Small intestine (tissue), 7 donors: ENCODE data around the gene PPP1R12C. TPM values are rescaled to one million over a fixed set of nuclear protein-coding genes. Genes with fewer than 3 reads are reported as not detected.

ENCODE experiments used
- DNase-seq, 2 donors: peaks; one replicate each; pipeline versions ENCODE4 v3.0.0 to v3.0.0-alpha.2; 2013
- FAIRE-seq: peaks from 2 replicates; lab custom pipeline; 2012; peaks lifted over from hg19 to GRCh38; lab: Jason Lieb, UNC
- H3K27ac ChIP-seq, 3 donors: one replicate each; pipeline ENCODE4 v1.5.1; 2013; ENCODE audit warnings: low read length in 2 of 3, mild to moderate bottlenecking in 2 of 3, control low read depth in 1 of 3, inconsistent platforms in 1 of 3, low read depth in 1 of 3, moderate library complexity in 1 of 3
- H3K27me3 ChIP-seq, 3 donors: one replicate each; pipeline ENCODE4 v1.6.1; 2013; ENCODE audit warnings: low read length in 3 of 3, inconsistent platforms in 1 of 3; ENCODE audit not compliant: control insufficient read depth in 3 of 3, insufficient read depth in 3 of 3
- H3K36me3 ChIP-seq, 3 donors: one replicate each; pipeline ENCODE4 v1.6.1; 2013; ENCODE audit warnings: low read length in 3 of 3, inconsistent platforms in 1 of 3, low read depth in 1 of 3, mild to moderate bottlenecking in 1 of 3, moderate library complexity in 1 of 3; ENCODE audit not compliant: control insufficient read depth in 3 of 3, insufficient read depth in 2 of 3
- H3K4me1 ChIP-seq, 3 donors: one replicate each; pipeline ENCODE4 v1.6.1; 2013; ENCODE audit warnings: low read length in 2 of 3, inconsistent platforms in 1 of 3, low read depth in 1 of 3, mild to moderate bottlenecking in 1 of 3, moderate library complexity in 1 of 3; ENCODE audit not compliant: control insufficient read depth in 3 of 3, insufficient read depth in 2 of 3
- H3K4me3 ChIP-seq, 3 donors: one replicate each; pipeline ENCODE4 v1.5.1; 2013; ENCODE audit warnings: low read length in 3 of 3, control low read depth in 1 of 3, inconsistent platforms in 1 of 3, low read depth in 1 of 3, mild to moderate bottlenecking in 1 of 3, moderate library complexity in 1 of 3
- H3K9me3 ChIP-seq, 2 donors: one replicate each; pipeline ENCODE4 v1.6.1; 2013; ENCODE audit warnings: low read depth in 1 of 2, low read length in 1 of 2; ENCODE audit not compliant: control insufficient read depth in 2 of 2, insufficient read depth in 1 of 2
- WGBS, 3 donors: extraction: QIAGEN DNeasy Blood & Tissue Kit; methylation state at CpG; one replicate each; pipeline ENCODE4 v1.1.7; 2013; 5-methylcytosine and 5-hydroxymethylcytosine counted together
- polyA plus RNA-seq, 4 donors: library from polyadenylated mRNA; stranded (reverse) in 3 of 4; unstranded in 1 of 4; fragments of 200-250 nt in 3 of 4; fragments of 120-200 nt in 1 of 4; gene quantifications; one replicate each; pipeline versions ENCODE4 v1.2.1 to v1.2.3, GENCODE V29; 2013
- donor health status: healthy with polysubstance abuse.
- donor health status: control.
- donor health status: control.
- donor health status: Bipolar disorder and iron deficiency.
- donor health status: healthy.

Gene PPP1R12C
- polyA plus RNA-seq, 4 donors, result 68.3 to 192 (median 132) TPM

- Histone ChIP-seq H3K27ac (no peak overlapping the region), H3K4me1 (peaks cover 0 to 23% (median 2%) of the 10 kb centered on the region in 3 donors), H3K9me3 (peaks cover 0 to 3% of the 10 kb centered on the region in 2 donors), H3K36me3 (peaks cover 4 to 29% (median 6%) of the 10 kb centered on the region in 3 donors), H3K4me3 (peak overlapping the region in 2 of 3 donors; percentile 7 to 30), H3K27me3 (peaks cover 0 to 65% (median 3%) of the 10 kb centered on the region in 3 donors)
- DNase-seq, result peak; percentile 80 to 88
- 1 to 9% (median 4%) methylated on average over 63 to 74 of the region's 74 CpGs for WGBS, 3 donors
- no peak for FAIRE-seq
Measured at GRCh38 chr19:55086730-55087541, 30.5 kb downstream of the PPP1R12C start.

GRCh38 chr19:55085923-55086715 lies 31.3 kb downstream of the PPP1R12C start:
- peak overlapping the region in 1 of 3 donors; percentile 7 for H3K4me3 ChIP-seq
- DNase-seq, result no peak

GRCh38 chr19:55084416-55084815 lies 33.0 kb downstream of the PPP1R12C start:
- H3K36me3 ChIP-seq, result peaks cover 0 to 10% (median 0%) of the 10 kb centered on the region in 3 donors
- FAIRE-seq, result no peak
- H3K4me3 ChIP-seq, result no peak overlapping the region
- H3K27me3 ChIP-seq, result peaks cover 0 to 87% (median 5%) of the 10 kb centered on the region in 3 donors
- no peak overlapping the region for H3K27ac ChIP-seq
- peaks cover 0 to 3% of the 10 kb centered on the region in 2 donors for H3K9me3 ChIP-seq
- 79 to 82% (median 81%) methylated on average over 10 of the region's 10 CpGs for WGBS, 3 donors
- H3K4me1 ChIP-seq, result peaks cover 0 to 43% (median 7%) of the 10 kb centered on the region in 3 donors
- DNase-seq, result no peak

More at GRCh38 chr19:55085923-55086715, 31.3 kb downstream of the PPP1R12C start:
- no peak for FAIRE-seq
- peaks cover 0 to 21% (median 4%) of the 10 kb centered on the region in 3 donors for H3K36me3 ChIP-seq
- H3K27ac ChIP-seq, result no peak overlapping the region
- peaks cover 0 to 28% (median 2%) of the 10 kb centered on the region in 3 donors for H3K4me1 ChIP-seq
- WGBS, 3 donors, result 25 to 43% (median 25%) methylated on average over 28 to 35 of the region's 35 CpGs
- peaks cover 0 to 73% (median 3%) of the 10 kb centered on the region in 3 donors for H3K27me3 ChIP-seq
- peaks cover 0 to 3% of the 10 kb centered on the region in 2 donors for H3K9me3 ChIP-seq

DNA sequence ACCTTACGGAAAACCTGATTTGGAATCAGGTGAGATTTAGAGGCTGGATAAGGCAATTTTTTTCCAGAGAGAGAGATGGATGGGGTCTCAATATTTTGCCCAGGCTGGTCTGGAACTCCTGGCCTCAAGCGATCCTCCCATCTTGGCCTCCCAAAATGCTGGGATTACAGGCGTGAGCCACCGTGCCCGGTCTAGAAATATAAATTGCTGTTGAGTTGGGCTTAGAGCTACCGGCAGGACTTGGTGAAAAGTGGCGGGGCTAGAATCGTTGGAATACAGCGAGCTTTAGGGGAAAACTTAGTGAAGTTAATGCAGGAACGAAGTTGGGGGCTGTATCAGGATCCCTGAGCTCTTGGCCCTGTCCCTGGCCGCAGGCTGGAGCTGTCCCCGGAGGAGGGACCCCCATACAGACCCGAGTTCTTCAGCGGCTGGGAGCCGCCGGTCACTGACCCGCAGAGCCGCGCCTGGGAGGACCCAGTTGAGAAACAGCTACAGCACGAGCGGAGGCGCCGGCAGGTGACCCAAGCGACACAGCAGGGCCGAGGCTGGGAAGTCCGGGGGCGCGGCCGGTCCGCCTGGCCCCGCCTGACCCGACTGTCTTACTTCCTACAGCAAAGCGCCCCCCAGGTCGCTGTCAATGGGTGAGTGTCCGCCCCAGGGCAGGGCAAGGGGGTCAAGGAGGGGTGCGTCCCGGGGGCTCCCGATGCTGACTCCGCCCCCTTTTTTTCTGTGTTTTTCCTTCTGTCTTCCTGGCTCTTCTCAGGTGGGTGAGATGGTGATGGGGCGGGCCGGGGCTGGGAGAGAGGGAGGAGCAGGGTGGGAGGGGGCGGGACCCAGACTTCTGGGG lies 34.2 kb downstream of the PPP1R12C start:
- FAIRE-seq, result no peak
- Histone ChIP-seq H3K4me3 (no peak overlapping the region), H3K36me3 (peaks cover 0 to 6% (median 0%) of the 10 kb centered on the region in 3 donors), H3K4me1 (peaks cover 0 to 40% (median 7%) of the 10 kb centered on the region in 3 donors), H3K9me3 (peaks cover 0 to 3% of the 10 kb centered on the region in 2 donors), H3K27me3 (peaks cover 0 to 86% (median 5%) of the 10 kb centered on the region in 3 donors), H3K27ac (no peak overlapping the region)
- peak in 1 of 2 donors; percentile 37 for DNase-seq
- 38 to 41% (median 40%) methylated on average over 41 to 42 of the region's 42 CpGs for WGBS, 3 donors

DNA sequence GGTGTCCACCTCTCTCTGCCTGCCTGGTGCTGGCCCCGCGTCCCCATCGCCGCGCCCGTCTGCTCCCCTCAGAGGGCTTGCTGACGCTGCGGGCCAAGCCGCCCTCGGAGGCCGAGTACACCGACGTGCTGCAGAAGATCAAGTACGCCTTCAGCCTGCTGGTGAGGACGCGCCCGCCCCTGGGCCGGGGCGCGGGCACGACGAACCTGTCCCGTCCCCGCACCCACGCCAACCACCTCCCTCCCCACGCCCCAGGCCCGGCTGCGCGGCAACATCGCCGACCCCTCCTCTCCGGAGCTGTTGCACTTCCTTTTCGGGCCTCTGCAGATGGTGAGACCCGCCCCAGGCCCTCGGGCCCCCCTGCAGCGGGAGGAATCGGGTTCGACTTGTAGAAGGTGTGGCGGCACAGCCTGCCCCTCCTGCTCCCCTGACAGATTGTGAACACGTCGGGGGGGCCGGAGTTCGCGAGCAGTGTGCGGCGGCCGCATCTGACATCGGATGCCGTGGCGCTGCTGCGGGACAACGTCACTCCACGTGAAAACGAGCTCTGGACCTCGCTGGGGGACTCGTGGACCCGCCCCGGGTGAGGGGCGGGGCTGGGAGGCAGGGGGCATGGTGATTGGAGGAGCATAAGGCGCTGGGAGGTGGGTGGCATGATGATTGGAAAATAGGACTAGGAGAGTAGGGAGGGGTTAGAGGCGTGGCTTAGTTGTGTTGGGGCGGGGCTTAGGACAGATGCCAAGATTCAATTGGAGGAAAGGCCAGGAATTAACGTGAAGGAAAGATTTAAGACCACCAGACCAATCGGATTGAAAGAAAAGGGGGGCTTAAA lies 35.2 kb downstream of the PPP1R12C start:
- 10 to 18% (median 13%) methylated on average over 58 to 64 of the region's 64 CpGs for WGBS, 3 donors
- Histone ChIP-seq H3K4me1 (peaks cover 0 to 30% (median 7%) of the 10 kb centered on the region in 3 donors), H3K36me3 (no peaks in the 10 kb centered on the region), H3K27me3 (peaks cover 0 to 76% (median 5%) of the 10 kb centered on the region in 3 donors), H3K27ac (no peak overlapping the region), H3K4me3 (peak overlapping the region in 1 of 3 donors; percentile 16), H3K9me3 (peaks cover 0 to 3% of the 10 kb centered on the region in 2 donors)
- peak; percentile 31 to 32 for DNase-seq
- FAIRE-seq, result no peak

- peak overlapping the region in 1 of 3 donors; percentile 16 for H3K4me3 ChIP-seq
- H3K36me3 ChIP-seq, result no peaks in the 10 kb centered on the region
- WGBS, 3 donors, result 7 to 10% (median 8%) methylated on average over 11 to 22 of the region's 22 CpGs
- peaks cover 0 to 70% (median 5%) of the 10 kb centered on the region in 3 donors for H3K27me3 ChIP-seq
- no peak for FAIRE-seq
- peaks cover 0 to 25% (median 6%) of the 10 kb centered on the region in 3 donors for H3K4me1 ChIP-seq
- no peak for DNase-seq
- H3K27ac ChIP-seq, result no peak overlapping the region
- H3K9me3 ChIP-seq, result peaks cover 0 to 3% of the 10 kb centered on the region in 2 donors
Measured at GRCh38 chr19:55081770-55082019, 35.7 kb downstream of the PPP1R12C start.

DNA sequence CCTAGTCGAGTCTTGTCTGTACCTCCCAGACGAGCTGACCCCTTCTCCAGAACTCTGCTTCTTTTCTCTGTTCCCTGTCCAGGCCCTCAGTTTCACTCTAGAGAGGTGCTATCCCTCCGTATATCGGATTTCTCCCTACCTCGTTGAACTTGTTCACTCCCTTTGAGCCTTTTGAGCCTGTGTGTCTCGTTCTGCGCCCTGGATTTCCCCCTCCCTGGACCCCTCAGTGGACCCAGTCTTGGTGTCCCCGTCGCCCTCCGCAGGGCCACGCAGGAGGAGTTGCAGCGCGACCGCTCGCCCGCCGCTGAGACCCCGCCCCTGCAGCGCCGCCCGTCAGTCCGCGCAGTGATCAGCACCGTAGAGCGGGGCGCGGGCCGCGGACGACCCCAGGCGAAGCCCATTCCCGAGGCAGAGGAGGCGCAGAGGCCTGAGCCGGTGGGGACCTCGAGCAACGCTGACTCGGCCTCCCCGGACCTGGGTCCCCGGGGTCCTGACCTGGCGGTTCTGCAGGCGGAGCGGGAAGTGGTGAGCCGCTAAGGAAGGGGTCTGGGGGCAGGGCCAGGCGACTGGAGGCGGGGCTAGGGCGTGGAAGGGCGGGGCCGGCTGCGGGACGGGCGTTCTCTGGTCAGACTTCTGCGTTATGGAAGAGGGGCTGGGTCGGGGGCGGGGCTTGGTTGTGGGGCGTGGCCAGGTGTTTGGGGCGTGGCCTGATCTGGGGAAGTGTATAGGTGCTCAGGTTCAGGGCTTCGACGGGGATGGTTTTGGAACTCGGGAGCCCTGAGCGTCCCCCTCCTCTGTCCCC lies 36.3 kb downstream of the PPP1R12C start:
- Histone ChIP-seq H3K4me1 (peaks cover 0 to 25% (median 5%) of the 10 kb centered on the region in 3 donors), H3K4me3 (peak overlapping the region; percentile 31 to 51 (median 50)), H3K36me3 (no peaks in the 10 kb centered on the region), H3K27me3 (peaks cover 0 to 65% (median 5%) of the 10 kb centered on the region in 3 donors), H3K27ac (peak overlapping the region; percentile 73 to 95 (median 86)), H3K9me3 (peaks cover 0 to 3% of the 10 kb centered on the region in 2 donors)
- WGBS, 3 donors, result 0 to 2% (median 1%) methylated on average over 48 to 60 of the region's 60 CpGs
- DNase-seq (peak; percentile 90 to 94), FAIRE-seq (no peak)
